Prostate gland (tissue), 2 donors: Measurements from ENCODE around the gene CRTAC1.

ENCODE experiments used
- POLR2A ChIP-seq: fragments of 450-650 bp; IDR thresholded peaks from one replicate; pipeline ENCODE4 v1.6.1; 2016; ENCODE audit warnings: antibody characterized with exemption, mild to moderate bottlenecking
- TF ChIP-seq, protein P1 (sequence below), 4 experiments: fragments of 200-600 bp in 2 of 4; fragments of 450-650 bp in 2 of 4; sonication (generic) in 2 of 4; IDR thresholded peaks; 1 replicate in 3 of 4; 2 replicates in 1 of 4; pipeline ENCODE4 v1.5.1; 2016 to 2019; ENCODE audit warnings: antibody characterized with exemption in 4 of 4, mild to moderate bottlenecking in 2 of 4, moderate library complexity in 2 of 4

DNA sequence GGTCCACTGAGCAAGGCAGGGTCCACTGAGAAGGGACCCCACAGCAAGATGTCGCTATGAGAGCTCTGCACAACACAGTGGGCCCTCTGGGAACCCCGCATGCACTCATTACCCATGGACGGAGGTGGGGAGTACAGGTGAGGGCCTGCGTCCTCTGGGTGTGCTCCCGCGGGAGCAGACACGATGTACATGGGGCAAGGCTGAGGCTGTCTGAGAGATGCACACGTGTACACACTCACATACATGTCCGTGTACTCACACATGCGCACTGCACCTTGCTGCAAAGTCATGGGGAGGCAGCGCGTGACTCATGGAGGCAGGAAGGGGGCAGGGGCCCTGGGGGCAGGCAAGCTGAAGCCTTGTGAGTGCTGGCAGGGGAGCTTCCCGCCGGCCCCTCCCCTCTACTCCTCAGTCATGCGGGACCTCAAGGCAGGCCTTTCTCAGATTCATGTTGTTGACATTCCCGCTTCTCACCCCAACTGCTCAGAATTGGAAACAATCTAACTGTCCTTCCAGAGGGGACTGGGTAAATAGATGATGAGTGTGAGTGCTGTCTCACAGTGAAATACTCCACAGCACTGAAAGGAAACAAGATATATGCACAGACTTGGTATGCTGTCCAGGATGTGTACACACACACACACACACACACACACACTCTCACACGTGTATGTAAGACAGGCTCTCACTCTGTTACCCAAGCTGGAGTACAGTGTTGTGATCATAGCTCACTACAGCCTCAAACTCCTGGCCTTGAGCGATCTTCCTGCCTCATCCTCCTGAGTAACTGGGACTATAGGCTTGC lies 140.8 kb downstream of the CRTAC1 start:
- TF ChIP-seq, protein P1, sequence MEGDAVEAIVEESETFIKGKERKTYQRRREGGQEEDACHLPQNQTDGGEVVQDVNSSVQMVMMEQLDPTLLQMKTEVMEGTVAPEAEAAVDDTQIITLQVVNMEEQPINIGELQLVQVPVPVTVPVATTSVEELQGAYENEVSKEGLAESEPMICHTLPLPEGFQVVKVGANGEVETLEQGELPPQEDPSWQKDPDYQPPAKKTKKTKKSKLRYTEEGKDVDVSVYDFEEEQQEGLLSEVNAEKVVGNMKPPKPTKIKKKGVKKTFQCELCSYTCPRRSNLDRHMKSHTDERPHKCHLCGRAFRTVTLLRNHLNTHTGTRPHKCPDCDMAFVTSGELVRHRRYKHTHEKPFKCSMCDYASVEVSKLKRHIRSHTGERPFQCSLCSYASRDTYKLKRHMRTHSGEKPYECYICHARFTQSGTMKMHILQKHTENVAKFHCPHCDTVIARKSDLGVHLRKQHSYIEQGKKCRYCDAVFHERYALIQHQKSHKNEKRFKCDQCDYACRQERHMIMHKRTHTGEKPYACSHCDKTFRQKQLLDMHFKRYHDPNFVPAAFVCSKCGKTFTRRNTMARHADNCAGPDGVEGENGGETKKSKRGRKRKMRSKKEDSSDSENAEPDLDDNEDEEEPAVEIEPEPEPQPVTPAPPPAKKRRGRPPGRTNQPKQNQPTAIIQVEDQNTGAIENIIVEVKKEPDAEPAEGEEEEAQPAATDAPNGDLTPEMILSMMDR (IDR thresholded peaks at IDR 0.05), result no peak
- TF ChIP-seq POLR2A, result no peak
